HL-60 (cell line): ENCODE data around the gene POMT2.

ENCODE experiments used
- DNase-seq, 2 experiments: peaks; one replicate each; pipeline ENCODE4 v3.0.0-alpha.2; 2010 to 2020; ENCODE audit warnings: low read depth in 1 of 2, low spot score in 1 of 2
- H3K27ac ChIP-seq: fragments of 250-450 bp; sonication (Bioruptor Pico); replicated peaks from 2 replicates; pipeline ENCODE4 v1.5.1; 2020; ENCODE audit warnings: mild to moderate bottlenecking, moderate library complexity
- H3K27me3 ChIP-seq: fragments of 250-450 bp; sonication (Bioruptor Pico); 2 replicates; pipeline ENCODE4 v1.5.1; 2021; ENCODE audit warnings: mild to moderate bottlenecking, moderate library complexity; ENCODE audit not compliant: insufficient read depth, poor library complexity, severe bottlenecking
- H3K4me3 ChIP-seq: replicated peaks from 2 replicates; pipeline ENCODE4 v1.5.1; 2011; ENCODE audit warnings: mild to moderate bottlenecking, control low read depth, low read length; ENCODE audit not compliant: insufficient read depth
- GABPA ChIP-seq: IDR thresholded peaks from 2 replicates; pipeline ENCODE4 v1.6.1; 2012; ENCODE audit warnings: low read depth
- POLR2AphosphoS5 ChIP-seq: IDR thresholded peaks from 2 replicates; pipeline ENCODE4 v1.6.1; 2012; ENCODE audit warnings: low read depth
- SPI1 ChIP-seq: IDR thresholded peaks from 2 replicates; pipeline ENCODE4 v1.6.1; 2012; ENCODE audit warnings: low read depth, mild to moderate bottlenecking, borderline replicate concordance
- long read RNA-seq: library from polyadenylated mRNA; unstranded; transcript quantifications from one replicate; pipeline ENCODE4 v2.0.0, GENCODE V29; 2020
- TF ChIP-seq, protein P1 (sequence below): IDR thresholded peaks from 2 replicates; pipeline ENCODE4 v1.6.1; 2012; ENCODE audit warnings: low read depth; ENCODE audit not compliant: insufficient replicate concordance
- TF ChIP-seq, protein P2 (sequence below): IDR thresholded peaks from one replicate; pipeline ENCODE4 v1.5.1; 2011; ENCODE audit warnings: low read length, control low read depth, inconsistent platforms; ENCODE audit not compliant: insufficient read depth

The POMT2 gene, protein sequence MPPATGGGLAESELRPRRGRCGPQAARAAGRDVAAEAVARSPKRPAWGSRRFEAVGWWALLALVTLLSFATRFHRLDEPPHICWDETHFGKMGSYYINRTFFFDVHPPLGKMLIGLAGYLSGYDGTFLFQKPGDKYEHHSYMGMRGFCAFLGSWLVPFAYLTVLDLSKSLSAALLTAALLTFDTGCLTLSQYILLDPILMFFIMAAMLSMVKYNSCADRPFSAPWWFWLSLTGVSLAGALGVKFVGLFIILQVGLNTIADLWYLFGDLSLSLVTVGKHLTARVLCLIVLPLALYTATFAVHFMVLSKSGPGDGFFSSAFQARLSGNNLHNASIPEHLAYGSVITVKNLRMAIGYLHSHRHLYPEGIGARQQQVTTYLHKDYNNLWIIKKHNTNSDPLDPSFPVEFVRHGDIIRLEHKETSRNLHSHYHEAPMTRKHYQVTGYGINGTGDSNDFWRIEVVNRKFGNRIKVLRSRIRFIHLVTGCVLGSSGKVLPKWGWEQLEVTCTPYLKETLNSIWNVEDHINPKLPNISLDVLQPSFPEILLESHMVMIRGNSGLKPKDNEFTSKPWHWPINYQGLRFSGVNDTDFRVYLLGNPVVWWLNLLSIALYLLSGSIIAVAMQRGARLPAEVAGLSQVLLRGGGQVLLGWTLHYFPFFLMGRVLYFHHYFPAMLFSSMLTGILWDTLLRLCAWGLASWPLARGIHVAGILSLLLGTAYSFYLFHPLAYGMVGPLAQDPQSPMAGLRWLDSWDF
- long read RNA-seq, full-length matches to known transcripts, result 1 of 8 reads
- long read RNA-seq, partial matches to known transcripts, result 5 of 8 reads
- long read RNA-seq, other reads (novel, unspliced or antisense), result 2 of 8 reads

DNA sequence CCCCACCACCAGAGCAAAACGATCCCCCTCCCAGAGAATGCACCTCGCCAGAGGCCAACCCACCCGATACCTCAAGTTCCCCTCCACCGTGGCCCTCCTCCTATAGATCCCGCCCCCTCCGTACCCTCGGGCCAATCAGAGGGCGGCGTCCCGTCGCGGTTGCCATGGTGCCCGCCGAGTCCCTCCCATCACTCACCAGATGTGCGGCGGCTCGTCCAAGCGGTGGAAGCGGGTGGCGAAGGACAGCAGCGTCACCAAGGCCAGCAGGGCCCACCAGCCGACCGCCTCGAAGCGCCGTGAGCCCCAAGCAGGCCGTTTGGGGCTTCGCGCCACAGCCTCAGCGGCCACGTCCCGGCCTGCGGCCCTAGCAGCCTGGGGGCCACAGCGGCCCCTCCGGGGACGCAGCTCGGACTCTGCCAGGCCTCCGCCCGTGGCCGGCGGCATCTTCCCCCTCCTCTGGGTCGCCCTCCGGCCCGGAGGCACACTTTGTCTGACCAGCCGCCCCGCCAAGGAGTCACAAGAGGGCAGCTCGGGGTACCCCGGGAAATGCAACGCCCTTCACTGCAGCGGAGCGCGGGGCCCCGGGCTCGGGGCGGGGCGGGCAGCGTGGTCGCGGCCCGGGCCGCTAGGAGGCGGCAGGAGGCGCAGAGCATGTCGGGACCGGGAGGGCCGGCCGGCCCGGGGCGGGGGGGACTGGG, at the start of gene POMT2:
TSS of gene POMT2 (minus strand) at position 646 of the 698 bp plus-strand sequence. CDS start at position 444, 202 bp downstream.
- Histone ChIP-seq H3K27me3 (no peaks in the 10 kb centered on the region), H3K27ac (peak within 1 kb of the TSS; percentile 98), H3K4me3 (peak within 1 kb of the TSS; percentile 86)
- TF ChIP-seq GABPA, result no peak
- TF ChIP-seq, protein P1, sequence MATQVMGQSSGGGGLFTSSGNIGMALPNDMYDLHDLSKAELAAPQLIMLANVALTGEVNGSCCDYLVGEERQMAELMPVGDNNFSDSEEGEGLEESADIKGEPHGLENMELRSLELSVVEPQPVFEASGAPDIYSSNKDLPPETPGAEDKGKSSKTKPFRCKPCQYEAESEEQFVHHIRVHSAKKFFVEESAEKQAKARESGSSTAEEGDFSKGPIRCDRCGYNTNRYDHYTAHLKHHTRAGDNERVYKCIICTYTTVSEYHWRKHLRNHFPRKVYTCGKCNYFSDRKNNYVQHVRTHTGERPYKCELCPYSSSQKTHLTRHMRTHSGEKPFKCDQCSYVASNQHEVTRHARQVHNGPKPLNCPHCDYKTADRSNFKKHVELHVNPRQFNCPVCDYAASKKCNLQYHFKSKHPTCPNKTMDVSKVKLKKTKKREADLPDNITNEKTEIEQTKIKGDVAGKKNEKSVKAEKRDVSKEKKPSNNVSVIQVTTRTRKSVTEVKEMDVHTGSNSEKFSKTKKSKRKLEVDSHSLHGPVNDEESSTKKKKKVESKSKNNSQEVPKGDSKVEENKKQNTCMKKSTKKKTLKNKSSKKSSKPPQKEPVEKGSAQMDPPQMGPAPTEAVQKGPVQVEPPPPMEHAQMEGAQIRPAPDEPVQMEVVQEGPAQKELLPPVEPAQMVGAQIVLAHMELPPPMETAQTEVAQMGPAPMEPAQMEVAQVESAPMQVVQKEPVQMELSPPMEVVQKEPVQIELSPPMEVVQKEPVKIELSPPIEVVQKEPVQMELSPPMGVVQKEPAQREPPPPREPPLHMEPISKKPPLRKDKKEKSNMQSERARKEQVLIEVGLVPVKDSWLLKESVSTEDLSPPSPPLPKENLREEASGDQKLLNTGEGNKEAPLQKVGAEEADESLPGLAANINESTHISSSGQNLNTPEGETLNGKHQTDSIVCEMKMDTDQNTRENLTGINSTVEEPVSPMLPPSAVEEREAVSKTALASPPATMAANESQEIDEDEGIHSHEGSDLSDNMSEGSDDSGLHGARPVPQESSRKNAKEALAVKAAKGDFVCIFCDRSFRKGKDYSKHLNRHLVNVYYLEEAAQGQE, result no peak
- TF ChIP-seq, protein P2, sequence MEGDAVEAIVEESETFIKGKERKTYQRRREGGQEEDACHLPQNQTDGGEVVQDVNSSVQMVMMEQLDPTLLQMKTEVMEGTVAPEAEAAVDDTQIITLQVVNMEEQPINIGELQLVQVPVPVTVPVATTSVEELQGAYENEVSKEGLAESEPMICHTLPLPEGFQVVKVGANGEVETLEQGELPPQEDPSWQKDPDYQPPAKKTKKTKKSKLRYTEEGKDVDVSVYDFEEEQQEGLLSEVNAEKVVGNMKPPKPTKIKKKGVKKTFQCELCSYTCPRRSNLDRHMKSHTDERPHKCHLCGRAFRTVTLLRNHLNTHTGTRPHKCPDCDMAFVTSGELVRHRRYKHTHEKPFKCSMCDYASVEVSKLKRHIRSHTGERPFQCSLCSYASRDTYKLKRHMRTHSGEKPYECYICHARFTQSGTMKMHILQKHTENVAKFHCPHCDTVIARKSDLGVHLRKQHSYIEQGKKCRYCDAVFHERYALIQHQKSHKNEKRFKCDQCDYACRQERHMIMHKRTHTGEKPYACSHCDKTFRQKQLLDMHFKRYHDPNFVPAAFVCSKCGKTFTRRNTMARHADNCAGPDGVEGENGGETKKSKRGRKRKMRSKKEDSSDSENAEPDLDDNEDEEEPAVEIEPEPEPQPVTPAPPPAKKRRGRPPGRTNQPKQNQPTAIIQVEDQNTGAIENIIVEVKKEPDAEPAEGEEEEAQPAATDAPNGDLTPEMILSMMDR, result no peak
- peak; percentile 6; the same call in 1 of the 2 replicates for TF ChIP-seq POLR2AphosphoS5
- no peak for TF ChIP-seq SPI1
- peak; percentile 51 to 85 for DNase-seq

DNA sequence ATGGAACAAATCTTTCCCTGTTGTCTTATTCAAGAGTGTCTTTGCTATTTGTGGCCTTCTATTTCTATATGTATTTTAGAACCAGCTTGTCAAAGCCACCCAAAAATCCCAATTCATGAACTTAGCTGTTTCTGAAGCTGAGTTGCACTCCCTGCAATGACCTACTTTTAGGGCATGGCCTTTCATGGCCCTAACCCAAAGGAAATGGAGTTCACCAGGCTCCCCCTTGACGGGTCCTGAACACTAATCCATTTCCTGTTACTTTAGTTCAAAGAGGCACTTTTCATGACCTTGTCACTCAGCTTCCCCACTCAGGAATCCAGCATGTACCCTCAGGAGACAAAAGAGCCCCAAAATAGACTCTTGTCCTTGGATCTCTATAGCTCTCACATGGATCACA, 48.6 kb upstream of the POMT2 start:
- Histone ChIP-seq H3K27ac (no peak overlapping the region), H3K4me3 (no peak overlapping the region), H3K27me3 (no peaks in the 10 kb centered on the region)
- DNase-seq, result no peak
- TF ChIP-seq GABPA (no peak), SPI1 (no peak), POLR2AphosphoS5 (no peak)
- TF ChIP-seq, protein P1, result no peak
- TF ChIP-seq, protein P2, result no peak

DNA sequence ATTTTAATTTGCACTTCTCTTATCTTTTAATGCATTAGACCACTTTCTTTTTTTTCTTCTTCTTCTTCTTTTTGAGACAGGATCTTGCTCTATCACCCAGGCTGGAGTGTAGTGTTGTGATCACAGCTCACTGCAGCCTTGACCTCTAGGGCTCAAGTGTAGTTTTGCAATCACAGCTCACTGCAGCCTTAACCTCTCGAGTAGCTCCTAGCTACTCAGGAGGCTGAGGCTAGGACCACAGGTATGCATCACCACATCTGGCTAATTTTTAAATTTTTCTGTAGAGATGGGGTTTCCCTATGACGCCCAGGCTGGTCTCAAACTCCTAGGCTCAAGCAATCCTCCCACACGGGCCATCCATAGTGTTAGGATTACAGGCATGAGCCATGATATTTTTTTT, 43.5 kb upstream of the POMT2 start:
- peak in 1 of 2 experiments; percentile 15 for DNase-seq
- H3K27ac ChIP-seq, result no peak overlapping the region
- H3K27me3 ChIP-seq, result no peaks in the 10 kb centered on the region
- no peak for TF ChIP-seq GABPA
- TF ChIP-seq, protein P1, result no peak
- no peak for TF ChIP-seq SPI1
- TF ChIP-seq, protein P2, result no peak
- TF ChIP-seq POLR2AphosphoS5, result no peak
- no peak overlapping the region for H3K4me3 ChIP-seq
